Activated CD4-positive, CD25-positive, alpha-beta regulatory T cell (primary cell): ENCODE measurements around the gene NUP98.
A peak's percentile ranks its signal among the peaks of the same experiment; 100 is the strongest.
"Not testable (repeated sequence)": the region's sequence is repeated elsewhere in the genome, so short reads cannot be mapped to it uniquely, and the experiment has no call there.

Experiments
- DNase-seq, 4 experiments: peaks; one replicate each; lab custom pipeline; 2025; lab: John Stamatoyannopoulos, UW

The NUP98 gene

GRCh38 chr11:3826721-3827120, 29.4 kb upstream of the NUP98 start:
- no peak for DNase-seq

DNA sequence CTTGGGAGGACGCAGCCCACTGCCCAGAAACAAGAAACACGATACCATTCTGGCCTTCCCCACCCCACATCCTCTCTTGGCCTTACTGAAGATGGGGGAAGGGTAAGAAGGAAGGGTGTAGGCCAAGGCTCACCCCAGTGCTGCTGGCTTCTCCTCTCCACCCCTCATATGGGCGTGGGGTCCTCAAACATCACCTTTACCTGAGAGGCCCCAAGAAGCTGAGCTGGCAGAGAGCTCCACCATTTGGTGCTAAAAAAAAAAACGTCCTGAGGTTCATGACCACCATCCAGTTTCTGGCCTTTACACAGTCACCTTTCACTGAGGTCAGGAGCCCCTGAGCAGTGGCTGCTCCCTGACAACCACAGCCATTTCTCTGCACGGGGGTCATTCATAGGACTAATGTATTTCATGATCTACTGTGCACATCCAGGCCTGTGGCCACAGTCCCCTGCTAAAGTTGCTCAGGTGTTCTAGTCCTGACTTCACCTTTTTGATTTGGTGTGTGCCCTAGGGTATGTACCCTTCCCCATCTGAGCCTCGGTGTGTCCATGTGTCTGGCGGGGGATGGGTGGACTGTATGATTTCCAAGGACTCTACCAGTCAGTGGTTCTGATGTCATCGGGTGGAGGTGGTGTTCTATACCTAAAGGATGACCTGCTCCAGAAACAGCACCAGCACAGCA, 28.3 kb upstream of the NUP98 start:
- DNase-seq: no peak

GRCh38 chr11:3824714-3825472, 27.5 kb upstream of the NUP98 start:
- DNase-seq: peak; percentile 52 to 71 (median 65)

GRCh38 chr11:3823762-3824506, 26.6 kb upstream of the NUP98 start:
- DNase-seq: no peak

DNA sequence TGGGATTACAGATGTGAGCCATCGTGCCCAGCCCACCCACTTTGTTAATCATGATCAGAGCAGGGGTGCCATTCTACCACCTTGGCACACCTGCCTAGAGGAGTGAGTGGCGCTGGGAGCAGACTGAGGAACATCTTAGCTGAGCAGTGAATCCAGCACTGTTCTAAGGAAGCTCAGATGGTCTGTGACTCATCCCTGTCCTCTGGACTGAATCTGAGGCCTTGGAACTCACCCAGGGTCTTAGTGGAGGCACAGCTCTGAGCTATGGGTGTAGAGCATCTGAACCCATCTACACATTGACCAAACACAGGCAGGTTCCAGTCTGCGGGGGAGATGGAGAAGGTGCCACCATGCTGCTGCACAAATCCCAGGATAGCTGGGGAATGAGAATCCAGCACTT, 25.9 kb upstream of the NUP98 start:
- no peak for DNase-seq

- no peak for DNase-seq
Observed at GRCh38 chr11:3822312-3822711, 25.0 kb upstream of the NUP98 start.

DNA sequence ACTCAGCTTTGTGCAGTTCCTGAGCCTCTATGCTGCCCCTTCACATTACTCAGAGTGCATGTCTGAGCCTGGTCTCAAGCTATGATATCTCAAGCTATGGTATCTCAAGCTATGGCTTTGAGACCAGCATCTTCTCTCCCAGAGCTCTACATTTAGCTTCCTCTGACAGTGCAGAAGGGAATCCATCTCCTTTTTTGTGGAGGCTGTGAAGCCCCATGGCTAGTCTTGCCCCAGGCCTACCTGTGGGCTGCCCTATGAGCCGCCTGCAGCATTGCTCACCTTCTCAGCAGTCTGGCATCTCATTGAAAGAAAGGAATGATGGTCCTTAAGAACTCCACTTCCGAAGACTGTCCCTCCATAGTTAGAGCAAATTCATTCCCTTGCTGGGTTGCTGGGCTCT, 23.6 kb upstream of the NUP98 start:
- DNase-seq: no peak

DNA sequence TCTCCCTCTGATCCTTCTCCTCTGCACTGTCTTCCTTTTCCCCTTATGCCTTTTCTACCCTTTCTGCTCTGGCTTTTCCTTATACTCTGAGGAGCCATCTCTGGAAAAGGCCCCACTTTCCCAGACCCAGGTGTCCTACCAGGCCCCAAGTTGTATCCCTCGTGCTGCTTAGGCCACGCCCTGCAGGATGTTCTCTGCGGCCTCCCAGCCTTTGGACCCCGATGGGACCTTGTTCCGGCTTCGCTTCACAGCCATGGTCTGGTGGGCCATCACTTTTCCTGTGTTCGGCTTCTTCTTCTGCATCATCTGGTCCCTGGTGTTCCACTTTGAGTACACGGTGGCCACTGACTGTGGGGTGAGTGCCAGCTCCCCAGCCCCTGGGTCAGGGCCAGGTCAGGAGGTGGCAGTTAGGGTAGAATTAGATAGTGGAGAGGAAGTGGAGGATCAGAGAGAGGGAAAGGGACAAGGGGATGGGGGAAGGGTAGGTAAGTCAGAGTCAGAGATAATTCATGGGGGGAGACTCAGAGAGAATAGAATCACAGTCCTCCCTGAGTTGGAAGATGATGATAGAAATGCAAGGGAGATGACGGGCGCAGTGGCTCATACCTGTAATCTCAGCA, 19.9 kb upstream of the NUP98 start:
- DNase-seq: no peak

DNA sequence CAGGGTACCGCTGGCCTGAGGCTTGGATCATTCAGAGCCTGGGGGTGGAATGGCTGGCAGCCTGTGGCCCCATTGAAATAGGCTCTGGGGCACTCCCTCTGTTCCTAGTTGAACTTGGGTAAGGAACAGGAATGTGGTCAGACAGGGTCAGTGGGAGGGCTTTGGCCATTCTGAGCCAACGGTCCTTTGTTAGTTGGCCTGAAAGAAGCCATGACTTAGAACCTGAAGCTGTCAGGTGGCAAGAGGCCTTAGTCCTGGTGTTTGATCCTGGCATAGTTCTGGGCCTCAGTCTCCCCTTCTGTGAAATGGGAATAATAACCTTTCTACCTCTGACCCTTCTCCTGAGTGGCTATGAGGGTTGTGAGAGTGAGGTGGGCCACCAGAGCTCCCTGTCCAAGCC, 19.3 kb upstream of the NUP98 start:
- DNase-seq: no peak

DNA sequence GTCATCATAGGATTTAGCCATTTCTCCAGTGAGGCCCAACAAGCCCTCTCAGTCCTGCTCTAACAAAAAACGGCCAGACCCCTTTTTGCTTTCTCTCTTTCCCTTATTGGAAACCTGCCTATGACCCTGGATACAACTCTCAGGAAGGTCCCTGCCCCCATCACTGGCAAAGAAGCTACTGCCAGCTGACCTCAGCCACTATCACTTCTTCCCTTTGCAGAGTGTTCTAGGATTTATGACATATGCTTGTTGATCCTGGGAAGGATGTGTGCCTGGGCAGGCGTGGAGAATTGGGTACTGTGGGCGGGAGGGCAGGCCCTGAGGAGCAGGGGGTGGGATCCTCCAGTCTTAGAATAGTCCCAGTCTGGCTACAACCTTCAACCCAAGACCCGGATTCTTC, 18.5 kb upstream of the NUP98 start:
- no peak for DNase-seq

DNA sequence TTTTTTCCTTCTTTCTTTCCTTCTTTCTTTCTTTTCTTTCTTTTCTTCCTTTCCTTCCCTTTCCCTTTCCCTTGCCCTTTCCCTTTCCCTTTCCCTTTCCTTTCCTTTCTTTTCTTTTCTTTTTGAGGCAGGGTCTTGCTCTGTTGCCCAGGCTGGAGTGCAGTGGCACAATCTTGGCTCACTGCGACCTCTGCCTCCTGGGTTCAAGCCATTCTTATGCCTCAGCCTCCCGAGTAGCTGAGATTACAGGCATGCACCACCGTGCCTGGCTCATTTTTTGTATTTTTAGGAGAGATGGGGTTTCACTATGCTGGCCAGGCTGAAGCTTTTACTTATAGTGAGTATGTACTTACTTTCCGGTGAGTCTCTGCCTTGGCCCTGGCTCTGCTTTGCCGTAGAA, 17.5 kb upstream of the NUP98 start:
- not testable (repeated sequence) for DNase-seq

DNA sequence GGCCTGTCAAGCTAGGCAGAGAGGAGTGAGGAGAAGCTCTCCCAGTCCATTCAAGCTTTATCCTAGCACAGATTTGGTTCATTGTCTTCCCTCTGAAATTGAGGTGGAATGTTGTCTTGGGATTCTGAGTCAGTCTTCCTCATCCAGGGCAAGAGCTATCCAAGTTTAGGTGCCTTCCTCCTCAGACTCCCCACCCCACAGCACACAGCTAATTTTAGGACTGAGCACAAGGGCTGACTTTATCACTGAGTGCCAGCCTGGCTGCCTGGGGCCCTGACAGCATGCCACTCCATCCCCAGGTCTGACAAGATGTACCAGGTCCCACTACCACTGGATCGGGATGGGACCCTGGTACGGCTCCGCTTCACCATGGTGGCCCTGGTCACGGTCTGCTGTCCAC, 13.6 kb upstream of the NUP98 start:
- no peak for DNase-seq

DNA sequence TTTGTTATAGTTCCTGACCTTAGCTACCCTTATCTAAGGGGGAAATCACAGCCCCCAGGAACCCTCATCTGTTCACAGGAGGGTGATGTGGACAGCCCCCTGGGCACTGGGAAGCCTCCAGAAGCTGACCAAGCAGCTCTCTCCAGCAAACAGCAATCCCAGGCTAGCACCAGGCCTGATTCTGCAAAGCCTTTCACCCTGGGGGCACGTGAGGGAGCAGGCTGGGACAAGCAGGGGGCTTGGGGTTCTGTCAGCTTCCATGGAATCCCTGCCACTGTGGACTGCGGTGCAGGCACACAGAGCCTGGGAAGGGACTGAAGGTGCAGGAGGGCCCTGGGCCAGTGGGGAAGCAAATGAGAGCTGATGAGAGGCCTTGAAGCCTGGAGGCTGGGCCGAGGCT, 13.1 kb upstream of the NUP98 start:
- DNase-seq: no peak

GRCh38 chr11:3809624-3809928, 12.2 kb upstream of the NUP98 start:
- no peak for DNase-seq

GRCh38 chr11:3808861-3809623, 11.7 kb upstream of the NUP98 start:
- no peak for DNase-seq

- DNase-seq: peak in 3 of 4 experiments; percentile 14 to 26 (median 23)
Observed at GRCh38 chr11:3807909-3808860, 10.8 kb upstream of the NUP98 start, which contains the start of gene PGAP2. PGAP2 (plus strand) TSS chr11:3808560; CDS start chr11:3811260, 2,700 bp downstream.

GRCh38 chr11:3803726-3804495, 6.6 kb upstream of the NUP98 start:
- no peak for DNase-seq

- DNase-seq: no peak
Observed at GRCh38 chr11:3802011-3802790, 4.8 kb upstream of the NUP98 start.

DNA sequence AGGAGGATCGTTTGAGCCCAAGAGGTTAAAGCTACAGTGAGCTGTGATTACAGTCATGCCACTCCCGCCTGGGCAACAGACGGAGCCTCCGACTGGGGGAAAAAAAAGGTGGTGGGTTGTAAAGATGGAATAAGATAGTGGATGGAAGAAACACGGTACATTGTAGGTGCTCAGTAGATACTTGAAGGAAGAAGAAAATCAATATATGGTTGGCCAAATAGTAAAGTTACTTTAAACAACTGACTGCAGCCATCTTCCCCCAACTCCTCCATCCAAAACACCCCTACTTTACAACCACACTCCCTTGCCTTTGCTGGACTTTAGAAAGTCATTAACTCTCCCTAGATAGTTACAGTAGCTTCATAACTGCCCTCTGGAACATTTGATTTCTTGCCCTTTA, 2.5 kb upstream of the NUP98 start:
- no peak for DNase-seq
